IPS DF 4.7 (cell line): ENCODE results near the gene DHCR7.

ENCODE experiments used
- DNase-seq: peaks from one replicate; pipeline ENCODE4 v3.0.0-alpha.2; 2013; ENCODE audit warnings: low spot score; ENCODE audit errors: extremely low read depth

The DHCR7 gene

DNA sequence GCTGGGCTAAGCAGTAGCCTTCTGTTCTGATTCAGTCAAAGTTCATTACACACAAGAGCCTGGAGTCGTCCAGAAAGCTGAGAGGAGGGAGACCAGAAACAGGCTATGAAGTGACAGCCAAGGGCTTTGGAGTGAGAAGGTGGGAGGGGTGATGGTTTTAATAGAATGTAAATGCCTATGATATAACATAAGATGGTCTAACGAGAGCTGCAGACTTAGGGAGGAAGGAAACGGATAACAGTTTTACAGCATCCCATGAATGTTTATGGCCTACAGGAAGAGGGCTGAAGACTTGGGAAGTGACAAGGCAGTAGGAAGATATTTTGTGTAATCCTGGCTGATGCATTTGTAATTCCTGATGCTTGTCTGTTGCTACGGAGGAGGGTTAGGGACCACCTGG is 62.0 kb downstream of the DHCR7 start:
- DNase-seq, result no peak

DNA sequence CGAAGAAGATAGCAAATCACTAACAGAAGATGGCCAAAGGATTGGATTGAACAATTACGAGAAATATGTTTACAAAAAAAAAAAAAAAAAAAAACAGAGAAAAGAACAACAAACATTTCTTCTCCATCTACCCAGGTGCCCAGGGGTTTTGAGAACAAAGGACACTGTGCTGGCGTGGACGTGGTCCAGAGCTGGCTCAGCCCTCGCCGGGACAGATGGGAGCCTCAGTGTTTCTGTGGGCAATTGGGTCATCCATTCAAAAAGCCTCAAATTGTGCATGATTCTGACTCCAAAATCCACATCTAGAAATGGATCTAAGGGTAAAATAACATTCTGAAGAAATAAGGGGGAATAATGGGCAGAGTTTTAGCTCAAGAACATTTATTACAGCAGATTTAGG is 63.1 kb downstream of the DHCR7 start:
- DNase-seq, result no peak

DNA sequence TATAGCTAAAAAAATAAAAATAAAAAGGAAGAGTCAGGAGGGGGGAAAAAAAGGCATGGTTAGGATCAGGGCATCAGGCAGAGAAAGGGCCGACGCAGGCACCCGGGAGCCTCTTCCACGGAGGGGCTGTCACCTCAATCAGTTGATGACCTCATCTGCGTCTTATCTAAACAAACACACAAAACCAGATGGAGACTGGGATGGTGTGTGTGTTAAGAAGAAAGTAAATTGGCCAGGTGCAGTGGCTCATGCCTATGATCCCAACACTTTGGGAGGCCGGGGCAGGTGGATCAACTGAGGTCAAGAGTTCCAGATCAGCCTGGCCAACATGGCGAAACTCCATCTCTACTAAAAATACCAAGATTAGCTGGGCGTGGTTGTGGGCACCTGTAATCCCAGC is 63.6 kb downstream of the DHCR7 start:
- DNase-seq, result no peak
